Gastroesophageal sphincter (tissue), 4 donors: Measurements from ENCODE around the gene MACF1. TPM values are rescaled to one million over a fixed set of nuclear protein-coding genes. Genes with fewer than 3 reads are reported as not detected.

Experiments used
- ATAC-seq: fragments of 150-250 bp; one replicate; pipeline ENCODE4 v1.9.1; 2016; ENCODE audit warnings: mild to moderate bottlenecking, moderate library complexity
- H3K27ac ChIP-seq, 4 donors: fragments of 200-600 bp; sonication (generic) in 3 of 4; 1 replicate in 3 of 4; 2 replicates in 1 of 4; pipeline ENCODE4 v1.5.1; 2016 to 2019
- H3K27me3 ChIP-seq: fragments of 200-600 bp; sonication (generic); one replicate; pipeline ENCODE4 v1.5.1; 2019
- H3K36me3 ChIP-seq, 2 donors: fragments of 200-600 bp; sonication (generic); one replicate each; pipeline ENCODE4 v1.5.1; 2019; ENCODE audit warnings: control low read depth in 1 of 2
- H3K4me1 ChIP-seq, 3 donors: fragments of 200-600 bp; sonication (generic); 1 replicate in 2 of 3; 2 replicates in 1 of 3; pipeline ENCODE4 v1.5.1; 2016 to 2019; ENCODE audit warnings: control low read depth in 2 of 3
- H3K4me3 ChIP-seq, 2 donors: fragments of 200-600 bp; sonication (generic); one replicate each; pipeline ENCODE4 v1.5.1; 2019; ENCODE audit warnings: mild to moderate bottlenecking in 1 of 2, moderate library complexity in 1 of 2
- H3K9me3 ChIP-seq, 3 donors: fragments of 200-600 bp; sonication (generic); one replicate each; pipeline ENCODE4 v1.5.1; 2017 to 2019; ENCODE audit warnings: control low read depth in 2 of 3
- CTCF ChIP-seq, 4 experiments: fragments of 200-600 bp in 2 of 4; fragments of 450-650 bp in 2 of 4; sonication (generic) in 1 of 4; IDR thresholded peaks; one replicate each; pipeline ENCODE4 v1.5.1; 2017 to 2019; ENCODE audit warnings: antibody characterized with exemption in 4 of 4, mild to moderate bottlenecking in 2 of 4, moderate library complexity in 2 of 4
- EP300 ChIP-seq: sonication (generic); formaldehyde crosslinking; IDR thresholded peaks from one replicate; pipeline ENCODE4 v1.6.1; 2017; ENCODE audit warnings: antibody characterized with exemption, mild to moderate bottlenecking
- POLR2A ChIP-seq, 2 donors: fragments of 450-650 bp; IDR thresholded peaks; one replicate each; pipeline ENCODE4 v1.6.1; 2017; ENCODE audit warnings: antibody characterized with exemption in 2 of 2, mild to moderate bottlenecking in 2 of 2, moderate library complexity in 1 of 2
- POLR2AphosphoS5 ChIP-seq: sonication (generic); formaldehyde crosslinking; IDR thresholded peaks from one replicate; pipeline ENCODE4 v1.6.1; 2017; ENCODE audit warnings: antibody characterized with exemption
- WGBS, 2 donors: methylation state at CpG; one replicate each; pipeline ENCODE4 v1.1.5; 2018; ENCODE audit warnings: low coverage in 1 of 2; 5-methylcytosine and 5-hydroxymethylcytosine counted together
- total RNA-seq, 4 donors: library from RNA; depleted of rRNA; stranded (reverse); fragments of >200 nt; gene quantifications; one replicate each; pipeline ENCODE4 v1.1.0, GENCODE V29; 2016

Gene MACF1
- total RNA-seq, 4 donors from 2014 or later: 454 to 752 (median 541) TPM

GRCh38 chr1:39255222-39255621 is 50.7 kb downstream of the MACF1 start:
- peak overlapping the region in 3 of 4 donors; percentile 36 to 53 (median 41) for H3K27ac ChIP-seq
- WGBS, 2 donors: 10 to 11% methylated on average over 1 of the region's 1 CpG
- TF ChIP-seq POLR2A (IDR thresholded peaks at IDR 0.05): no peak
- TF ChIP-seq CTCF (IDR thresholded peaks at IDR 0.05): no peak
- no peak for TF ChIP-seq EP300
- no peak for TF ChIP-seq POLR2AphosphoS5
- peaks cover 10 to 85% (median 13%) of the 10 kb centered on the region in 3 donors for H3K4me1 ChIP-seq
- H3K9me3 ChIP-seq: no peaks in the 10 kb centered on the region
- ATAC-seq: no peak
- H3K4me3 ChIP-seq: no peak overlapping the region
- H3K27me3 ChIP-seq: no peaks in the 10 kb centered on the region
- peaks cover 0 to 51% of the 10 kb centered on the region in 2 donors for H3K36me3 ChIP-seq

- peaks cover 4 to 74% (median 17%) of the 10 kb centered on the region in 3 donors for H3K4me1 ChIP-seq
- H3K9me3 ChIP-seq: no peaks in the 10 kb centered on the region
- peak overlapping the region; percentile 8 to 81 (median 76) for H3K27ac ChIP-seq
- WGBS, 2 donors: 35 to 36% methylated on average over 5 to 7 of the region's 7 CpGs
- H3K36me3 ChIP-seq: peaks cover 0 to 50% of the 10 kb centered on the region in 2 donors
- peak; percentile 75 for TF ChIP-seq POLR2AphosphoS5
- TF ChIP-seq EP300: no peak
- peak; percentile 82 to 91 (median 90) for TF ChIP-seq CTCF (IDR thresholded peaks at IDR 0.05)
- TF ChIP-seq POLR2A (IDR thresholded peaks at IDR 0.05): no peak
- no peak overlapping the region for H3K4me3 ChIP-seq
- H3K27me3 ChIP-seq: no peaks in the 10 kb centered on the region
- ATAC-seq: peak; percentile 81
Measured at GRCh38 chr1:39258146-39258924, 53.8 kb downstream of the MACF1 start.

GRCh38 chr1:39258925-39259244 is 54.4 kb downstream of the MACF1 start:
- peak overlapping the region; percentile 8 to 81 (median 76) for H3K27ac ChIP-seq
- peak; percentile 20 for ATAC-seq
- H3K27me3 ChIP-seq: no peaks in the 10 kb centered on the region
- peaks cover 4 to 70% (median 17%) of the 10 kb centered on the region in 3 donors for H3K4me1 ChIP-seq
- TF ChIP-seq POLR2A (IDR thresholded peaks at IDR 0.05): no peak
- no peak for TF ChIP-seq CTCF (IDR thresholded peaks at IDR 0.05)
- no peak for TF ChIP-seq POLR2AphosphoS5
- TF ChIP-seq EP300: no peak
- no peaks in the 10 kb centered on the region for H3K9me3 ChIP-seq
- peaks cover 0 to 49% of the 10 kb centered on the region in 2 donors for H3K36me3 ChIP-seq
- H3K4me3 ChIP-seq: no peak overlapping the region

GRCh38 chr1:39261712-39262221 is 57.3 kb downstream of the MACF1 start:
- H3K27me3 ChIP-seq: no peaks in the 10 kb centered on the region
- H3K4me1 ChIP-seq: peaks cover 4 to 63% (median 15%) of the 10 kb centered on the region in 3 donors
- no peak overlapping the region for H3K4me3 ChIP-seq
- peaks cover 0 to 28% of the 10 kb centered on the region in 2 donors for H3K36me3 ChIP-seq
- no peaks in the 10 kb centered on the region for H3K9me3 ChIP-seq
- WGBS, 2 donors: 57 to 75% methylated on average over 1 to 2 of the region's 2 CpGs
- no peak for ATAC-seq
- TF ChIP-seq POLR2A (IDR thresholded peaks at IDR 0.05): no peak
- TF ChIP-seq EP300: no peak
- TF ChIP-seq CTCF (IDR thresholded peaks at IDR 0.05): no peak
- TF ChIP-seq POLR2AphosphoS5: no peak
- H3K27ac ChIP-seq: peak overlapping the region in 3 of 4 donors; percentile 1 to 76 (median 53)

- H3K9me3 ChIP-seq: no peaks in the 10 kb centered on the region
- ATAC-seq: no peak
- H3K27ac ChIP-seq: peak overlapping the region; percentile 18 to 58 (median 56)
- TF ChIP-seq POLR2A (IDR thresholded peaks at IDR 0.05) (no peak), EP300 (no peak), CTCF (IDR thresholded peaks at IDR 0.05) (no peak), POLR2AphosphoS5 (no peak)
- peaks cover 10 to 70% (median 21%) of the 10 kb centered on the region in 3 donors for H3K4me1 ChIP-seq
- H3K4me3 ChIP-seq: no peak overlapping the region
- no peaks in the 10 kb centered on the region for H3K27me3 ChIP-seq
- 48 to 71% methylated on average over 3 to 4 of the region's 4 CpGs for WGBS, 2 donors
- H3K36me3 ChIP-seq: peaks cover 0 to 20% of the 10 kb centered on the region in 2 donors
Measured at GRCh38 chr1:39262802-39263201, 58.3 kb downstream of the MACF1 start.
